Neuronal stem cell (in vitro differentiated cells): ENCODE measurements around the gene RALGAPA1.
"Not testable (repeated sequence)": the region's sequence is repeated elsewhere in the genome, so short reads cannot be mapped to it uniquely, and the experiment has no call there.

Experiments used
- DNase-seq: peaks from one replicate; pipeline ENCODE4 v3.0.0-alpha.2; 2013; ENCODE audit warnings: low spot score
- H2AFZ ChIP-seq: one replicate; pipeline ENCODE4 v1.6.1; 2013; ENCODE audit warnings: mild to moderate bottlenecking, low read length, inconsistent platforms
- H2AK5ac ChIP-seq: 2 replicates; pipeline ENCODE4 v1.6.1; 2013; ENCODE audit warnings: low read depth, mild to moderate bottlenecking, inconsistent platforms, low read length, moderate library complexity, mixed read lengths
- H2BK120ac ChIP-seq: 2 replicates; pipeline ENCODE4 v1.6.1; 2013; ENCODE audit warnings: low read depth, mild to moderate bottlenecking, inconsistent platforms, low read length, moderate library complexity, mixed read lengths
- H2BK12ac ChIP-seq: one replicate; pipeline ENCODE4 v1.6.1; 2013; ENCODE audit warnings: low read length, inconsistent platforms
- H2BK15ac ChIP-seq: 2 replicates; pipeline ENCODE4 v1.6.1; 2013; ENCODE audit warnings: mild to moderate bottlenecking, low read length, inconsistent platforms, mixed read lengths
- H2BK5ac ChIP-seq: one replicate; pipeline ENCODE4 v1.6.1; 2013; ENCODE audit warnings: inconsistent platforms, mild to moderate bottlenecking, low read length, moderate library complexity
- H3K14ac ChIP-seq: one replicate; pipeline ENCODE4 v1.6.1; 2013; ENCODE audit warnings: low read length, inconsistent platforms
- H3K18ac ChIP-seq: 2 replicates; pipeline ENCODE4 v1.6.1; 2013; ENCODE audit warnings: low read length, inconsistent platforms
- H3K23ac ChIP-seq: 2 replicates; pipeline ENCODE4 v1.6.1; 2013; ENCODE audit warnings: low read depth, mild to moderate bottlenecking, mixed read lengths, low read length, inconsistent platforms; ENCODE audit not compliant: poor library complexity
- H3K27ac ChIP-seq: replicated peaks from 3 replicates; pipeline ENCODE4 v1.5.1; 2013; ENCODE audit warnings: low read length, inconsistent platforms
- H3K27me3 ChIP-seq, 3 experiments: 2 replicates each; pipeline ENCODE4 v1.6.1; 2013; ENCODE audit warnings: low read length in 3 of 3, mild to moderate bottlenecking in 2 of 3, inconsistent platforms in 1 of 3, low read depth in 1 of 3, mixed read lengths in 1 of 3, moderate library complexity in 1 of 3; ENCODE audit not compliant: control insufficient read depth in 3 of 3, insufficient read depth in 3 of 3
- H3K36me3 ChIP-seq, 2 donors: replicated peaks in 1 of 2; 2 replicates each; pipeline ENCODE4 v1.6.1; 2013; ENCODE audit warnings: low read length in 2 of 2; ENCODE audit not compliant: control insufficient read depth in 2 of 2, insufficient read depth in 2 of 2
- H3K4ac ChIP-seq: 2 replicates; pipeline ENCODE4 v1.6.1; 2013; ENCODE audit warnings: inconsistent platforms, mild to moderate bottlenecking, low read length, moderate library complexity
- H3K4me1 ChIP-seq, 2 donors: 1 replicate in 1 of 2; 2 replicates in 1 of 2; pipeline ENCODE4 v1.6.1; 2013; ENCODE audit warnings: low read length in 2 of 2, low read depth in 1 of 2; ENCODE audit not compliant: control insufficient read depth in 2 of 2, insufficient read depth in 1 of 2
- H3K4me2 ChIP-seq: one replicate; pipeline ENCODE4 v1.6.1; 2013; ENCODE audit warnings: mild to moderate bottlenecking, low read length, inconsistent platforms; ENCODE audit not compliant: insufficient read depth, poor library complexity, severe bottlenecking
- H3K4me3 ChIP-seq, 2 donors: 2 replicates each; pipeline ENCODE4 v1.5.1; 2013; ENCODE audit warnings: low read length in 2 of 2, mild to moderate bottlenecking in 2 of 2, inconsistent platforms in 1 of 2, moderate library complexity in 1 of 2
- H3K79me1 ChIP-seq: one replicate; pipeline ENCODE4 v1.6.1; 2013; ENCODE audit warnings: low read depth, mild to moderate bottlenecking, inconsistent platforms, low read length, moderate library complexity
- H3K9ac ChIP-seq: one replicate; pipeline ENCODE4 v1.6.1; 2013; ENCODE audit warnings: mild to moderate bottlenecking, low read depth, low read length, inconsistent platforms; ENCODE audit not compliant: poor library complexity
- H3K9me3 ChIP-seq, 2 donors: replicated peaks in 1 of 2; 2 replicates each; pipeline versions ENCODE3 to v1.6.1; 2013; ENCODE audit warnings: low read length in 2 of 2, mild to moderate bottlenecking in 2 of 2, inconsistent platforms in 1 of 2, low read depth in 1 of 2, mixed read lengths in 1 of 2, moderate library complexity in 1 of 2; ENCODE audit not compliant: control insufficient read depth in 2 of 2, insufficient read depth in 1 of 2
- H4K8ac ChIP-seq: one replicate; pipeline ENCODE4 v1.6.1; 2013; ENCODE audit warnings: low read depth, mild to moderate bottlenecking, inconsistent platforms, low read length, moderate library complexity
- H4K91ac ChIP-seq: one replicate; pipeline ENCODE4 v1.6.1; 2013; ENCODE audit warnings: low read length, low read depth, mild to moderate bottlenecking, inconsistent platforms; ENCODE audit not compliant: poor library complexity
- WGBS, 2 donors: extraction: QIAGEN DNeasy Blood & Tissue Kit; methylation state at CpG; one replicate each; pipeline ENCODE4 v1.1.7; 2013; ENCODE audit warnings: missing lambda C conversion rate in 2 of 2, mixed read lengths in 1 of 2; ENCODE audit not compliant: insufficient read length in 2 of 2, insufficient replicate concordance in 1 of 2; ENCODE audit errors: extremely low coverage in 2 of 2; 5-methylcytosine and 5-hydroxymethylcytosine counted together

RALGAPA1 gene

GRCh38 chr14:35587373-35587772 lies 221.7 kb downstream of the RALGAPA1 start:
- WGBS, 2 donors: no CpG with 5 or more reads among the region's 3 CpGs
- H4K8ac ChIP-seq, H3K9ac ChIP-seq, H3K4me1 ChIP-seq, H3K27ac ChIP-seq, H3K4ac ChIP-seq, H3K36me3 ChIP-seq, H3K27me3 ChIP-seq, H3K18ac ChIP-seq, H3K4me3 ChIP-seq, H3K9me3 ChIP-seq, H2BK15ac ChIP-seq, H2BK120ac ChIP-seq, H2BK12ac ChIP-seq, H2AK5ac ChIP-seq, H2AFZ ChIP-seq, H4K91ac ChIP-seq, H3K14ac ChIP-seq, H3K23ac ChIP-seq, DNase-seq, H3K79me1 ChIP-seq, H2BK5ac ChIP-seq, H3K4me2 ChIP-seq: not testable (repeated sequence)

- no peak overlapping the region for H3K4me3 ChIP-seq
- no peak overlapping the region for H3K4me2 ChIP-seq
- H2BK15ac ChIP-seq: no peak overlapping the region
- no peak overlapping the region for H2BK12ac ChIP-seq
- no peak overlapping the region for H2BK120ac ChIP-seq
- H2AFZ ChIP-seq: no peak overlapping the region
- no peak overlapping the region for H3K18ac ChIP-seq
- no peaks in the 10 kb centered on the region for H3K36me3 ChIP-seq
- no peak overlapping the region for H4K8ac ChIP-seq
- H3K9me3 ChIP-seq: no peaks in the 10 kb centered on the region
- no peak overlapping the region for H2AK5ac ChIP-seq
- no peak overlapping the region for H3K27ac ChIP-seq
- H3K9ac ChIP-seq: no peak overlapping the region
- H2BK5ac ChIP-seq: no peak overlapping the region
- H3K23ac ChIP-seq: no peak overlapping the region
- no peak overlapping the region for H4K91ac ChIP-seq
- H3K4ac ChIP-seq: no peak overlapping the region
- no peak for DNase-seq
- H3K27me3 ChIP-seq: no peaks in the 10 kb centered on the region
- H3K14ac ChIP-seq: no peak overlapping the region
- no peaks in the 10 kb centered on the region for H3K4me1 ChIP-seq
- H3K79me1 ChIP-seq: no peaks in the 10 kb centered on the region
Observed at GRCh38 chr14:35578639-35579038, 230.5 kb downstream of the RALGAPA1 start.

GRCh38 chr14:35578135-35578534 lies 231.0 kb downstream of the RALGAPA1 start:
- Histone ChIP-seq H2BK5ac (no peak overlapping the region), H3K4ac (no peak overlapping the region), H4K91ac (no peak overlapping the region), H2AFZ (no peak overlapping the region), H3K18ac (no peak overlapping the region), H3K9ac (no peak overlapping the region), H3K4me2 (no peak overlapping the region), H3K4me3 (no peak overlapping the region), H3K27ac (no peak overlapping the region), H2AK5ac (no peak overlapping the region), H3K4me1 (no peaks in the 10 kb centered on the region), H3K23ac (no peak overlapping the region), H3K14ac (no peak overlapping the region), H3K27me3 (no peaks in the 10 kb centered on the region), H3K79me1 (no peaks in the 10 kb centered on the region), H3K36me3 (no peaks in the 10 kb centered on the region), H2BK15ac (no peak overlapping the region), H3K9me3 (no peaks in the 10 kb centered on the region), H4K8ac (no peak overlapping the region), H2BK120ac (no peak overlapping the region), H2BK12ac (no peak overlapping the region)
- WGBS, 2 donors: no CpG with 5 or more reads among the region's 2 CpGs
- no peak for DNase-seq

- H4K91ac ChIP-seq: no peak overlapping the region
- H3K4me2 ChIP-seq: no peak overlapping the region
- no peak overlapping the region for H4K8ac ChIP-seq
- H2BK120ac ChIP-seq: no peak overlapping the region
- no peak overlapping the region for H2BK5ac ChIP-seq
- no peak for DNase-seq
- H3K79me1 ChIP-seq: no peaks in the 10 kb centered on the region
- H2BK12ac ChIP-seq: no peak overlapping the region
- no CpG with 5 or more reads among the region's 1 CpG for WGBS, 2 donors
- no peak overlapping the region for H2AK5ac ChIP-seq
- H3K9ac ChIP-seq: no peak overlapping the region
- no peak overlapping the region for H3K4me3 ChIP-seq
- no peak overlapping the region for H3K4ac ChIP-seq
- H2BK15ac ChIP-seq: no peak overlapping the region
- H3K14ac ChIP-seq: no peak overlapping the region
- H3K18ac ChIP-seq: no peak overlapping the region
- H3K27me3 ChIP-seq: no peaks in the 10 kb centered on the region
- no peak overlapping the region for H3K23ac ChIP-seq
- H3K27ac ChIP-seq: no peak overlapping the region
- no peaks in the 10 kb centered on the region for H3K4me1 ChIP-seq
- H2AFZ ChIP-seq: no peak overlapping the region
- H3K9me3 ChIP-seq: no peaks in the 10 kb centered on the region
- H3K36me3 ChIP-seq: no peaks in the 10 kb centered on the region
Observed at GRCh38 chr14:35576856-35577255, 232.2 kb downstream of the RALGAPA1 start.
